Transverse colon (tissue), 3 donors: Measurements from ENCODE around the gene HCFC1.

ENCODE experiments used
- EP300 ChIP-seq: sonication (generic); formaldehyde crosslinking; IDR thresholded peaks from one replicate; pipeline ENCODE4 v1.6.1; 2017; ENCODE audit warnings: antibody characterized with exemption, low read depth
- TF ChIP-seq, protein P1 (sequence below), 5 experiments: fragments of 200-600 bp in 3 of 5; fragments of 450-650 bp in 2 of 5; sonication (generic) in 3 of 5; IDR thresholded peaks; 1 replicate in 2 of 5; 2 replicates in 3 of 5; pipeline ENCODE4 v1.5.1; 2016 to 2017; ENCODE audit warnings: antibody characterized with exemption in 5 of 5, inconsistent platforms in 3 of 5, mild to moderate bottlenecking in 2 of 5, moderate library complexity in 1 of 5

- no peak for TF ChIP-seq EP300
- TF ChIP-seq, protein P1, sequence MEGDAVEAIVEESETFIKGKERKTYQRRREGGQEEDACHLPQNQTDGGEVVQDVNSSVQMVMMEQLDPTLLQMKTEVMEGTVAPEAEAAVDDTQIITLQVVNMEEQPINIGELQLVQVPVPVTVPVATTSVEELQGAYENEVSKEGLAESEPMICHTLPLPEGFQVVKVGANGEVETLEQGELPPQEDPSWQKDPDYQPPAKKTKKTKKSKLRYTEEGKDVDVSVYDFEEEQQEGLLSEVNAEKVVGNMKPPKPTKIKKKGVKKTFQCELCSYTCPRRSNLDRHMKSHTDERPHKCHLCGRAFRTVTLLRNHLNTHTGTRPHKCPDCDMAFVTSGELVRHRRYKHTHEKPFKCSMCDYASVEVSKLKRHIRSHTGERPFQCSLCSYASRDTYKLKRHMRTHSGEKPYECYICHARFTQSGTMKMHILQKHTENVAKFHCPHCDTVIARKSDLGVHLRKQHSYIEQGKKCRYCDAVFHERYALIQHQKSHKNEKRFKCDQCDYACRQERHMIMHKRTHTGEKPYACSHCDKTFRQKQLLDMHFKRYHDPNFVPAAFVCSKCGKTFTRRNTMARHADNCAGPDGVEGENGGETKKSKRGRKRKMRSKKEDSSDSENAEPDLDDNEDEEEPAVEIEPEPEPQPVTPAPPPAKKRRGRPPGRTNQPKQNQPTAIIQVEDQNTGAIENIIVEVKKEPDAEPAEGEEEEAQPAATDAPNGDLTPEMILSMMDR (IDR thresholded peaks at IDR 0.05), result no peak
Measured at GRCh38 chrX:153903991-153904957, 67.3 kb downstream of the HCFC1 start, which contains the start of gene AVPR2.
